CD4-positive, alpha-beta T cell treated with Interleukin-15 for 4 hours (primary cell): ENCODE data around the gene SLCO3A1.
"Not testable (repeated sequence)": the region's sequence is repeated elsewhere in the genome, so short reads cannot be mapped to it uniquely, and the experiment has no call there.

Experiments used
- DNase-seq: peaks from one replicate; pipeline ENCODE4 v3.0.0-alpha.2; 2020; ENCODE audit warnings: low spot score

Gene SLCO3A1

GRCh38 chr15:92035961-92036360 is 182.5 kb downstream of the SLCO3A1 start:
- no peak for DNase-seq

GRCh38 chr15:92037491-92037890 is 184.0 kb downstream of the SLCO3A1 start:
- no peak for DNase-seq

GRCh38 chr15:92040350-92040749 is 186.8 kb downstream of the SLCO3A1 start:
- DNase-seq: no peak

- DNase-seq: no peak
Observed at GRCh38 chr15:92041371-92041770, 187.9 kb downstream of the SLCO3A1 start.

GRCh38 chr15:92043283-92043682 is 189.8 kb downstream of the SLCO3A1 start:
- no peak for DNase-seq

GRCh38 chr15:92044203-92044909 is 190.8 kb downstream of the SLCO3A1 start:
- no peak for DNase-seq

GRCh38 chr15:92047900-92048299 is 194.4 kb downstream of the SLCO3A1 start:
- no peak for DNase-seq

- DNase-seq: no peak
Observed at GRCh38 chr15:92048739-92049138, 195.2 kb downstream of the SLCO3A1 start.

- DNase-seq: no peak
Observed at GRCh38 chr15:92049290-92049989, 195.9 kb downstream of the SLCO3A1 start.

- DNase-seq: no peak
Observed at GRCh38 chr15:92050220-92050898, 196.9 kb downstream of the SLCO3A1 start.

- no peak for DNase-seq
Observed at GRCh38 chr15:92051716-92052115, 198.2 kb downstream of the SLCO3A1 start.

GRCh38 chr15:92053753-92054316 is 200.3 kb downstream of the SLCO3A1 start:
- DNase-seq: no peak

- DNase-seq: no peak
Observed at GRCh38 chr15:92056875-92057274, 203.4 kb downstream of the SLCO3A1 start.

- no peak for DNase-seq
Observed at GRCh38 chr15:92059036-92059970, 205.8 kb downstream of the SLCO3A1 start.

- DNase-seq: not testable (repeated sequence)
Observed at GRCh38 chr15:92059971-92060311, 206.4 kb downstream of the SLCO3A1 start.

GRCh38 chr15:92061511-92062195 is 208.1 kb downstream of the SLCO3A1 start:
- DNase-seq: no peak

GRCh38 chr15:92062505-92062904 is 209.0 kb downstream of the SLCO3A1 start:
- DNase-seq: no peak

GRCh38 chr15:92068121-92068520 is 214.6 kb downstream of the SLCO3A1 start:
- DNase-seq: no peak

- peak; percentile 64 for DNase-seq
Observed at GRCh38 chr15:92069308-92070250, 216.1 kb downstream of the SLCO3A1 start.

- not testable (repeated sequence) for DNase-seq
Observed at GRCh38 chr15:92070251-92070650, 216.7 kb downstream of the SLCO3A1 start.
